Measurements from ENCODE around the gene TOP2B.

The TOP2B gene

GRCh38 chr3:25582242-25582641, 82.5 kb downstream of the TOP2B start:
- Histone ChIP-seq H3K79me2 (ENCODE audit: low read length) (no peaks in the 10 kb centered on the region), H3K9ac (ENCODE audit: low read length) (no peak overlapping the region), H4K20me1 (ENCODE audit: insufficient read depth, low read length) (no peaks in the 10 kb centered on the region), H3K27me3 (ENCODE audit: low read depth, low read length) (peaks cover 7% of the 10 kb centered on the region; the same call in 1 of the 2 replicates), H3K4me1 (ENCODE audit: low read length) (no peaks in the 10 kb centered on the region), H3K27ac (ENCODE audit: low read length) (no peak overlapping the region), H2AFZ (ENCODE audit: low read depth, low read length) (no peak overlapping the region), H3K4me2 (ENCODE audit: low read length) (no peak overlapping the region), H3K9me3 (ENCODE audit: insufficient read depth, low read length) (no peaks in the 10 kb centered on the region), H3K4me3 (ENCODE audit: low read length) (no peak overlapping the region), H3K36me3 (replicated peaks; ENCODE audit: low read depth, low read length) (no peaks in the 10 kb centered on the region)
- TF ChIP-seq CTCF (IDR thresholded peaks at IDR 0.05; ENCODE audit: low read depth, low read length), result no peak
- TF ChIP-seq EZH2phosphoT487 (IDR thresholded peaks at IDR 0.05; ENCODE audit: low read depth), result no peak

GRCh38 chr3:25581823-25582222, 82.9 kb downstream of the TOP2B start:
- Histone ChIP-seq H3K36me3 (replicated peaks; ENCODE audit: low read depth, low read length) (no peaks in the 10 kb centered on the region), H3K4me1 (ENCODE audit: low read length) (no peaks in the 10 kb centered on the region), H3K79me2 (ENCODE audit: low read length) (no peaks in the 10 kb centered on the region), H3K27me3 (ENCODE audit: low read depth, low read length) (peaks cover 7% of the 10 kb centered on the region; the same call in 1 of the 2 replicates), H3K27ac (ENCODE audit: low read length) (no peak overlapping the region), H2AFZ (ENCODE audit: low read depth, low read length) (no peak overlapping the region), H3K4me2 (ENCODE audit: low read length) (no peak overlapping the region), H3K9ac (ENCODE audit: low read length) (no peak overlapping the region), H3K9me3 (ENCODE audit: insufficient read depth, low read length) (no peaks in the 10 kb centered on the region), H4K20me1 (ENCODE audit: insufficient read depth, low read length) (no peaks in the 10 kb centered on the region), H3K4me3 (ENCODE audit: low read length) (no peak overlapping the region)
- TF ChIP-seq EZH2phosphoT487 (IDR thresholded peaks at IDR 0.05; ENCODE audit: low read depth) (no peak), CTCF (IDR thresholded peaks at IDR 0.05; ENCODE audit: low read depth, low read length) (no peak)

- Histone ChIP-seq H3K36me3 (replicated peaks; ENCODE audit: low read depth, low read length) (no peaks in the 10 kb centered on the region), H3K27me3 (ENCODE audit: low read depth, low read length) (peaks cover 7% of the 10 kb centered on the region; the same call in 1 of the 2 replicates), H3K4me1 (ENCODE audit: low read length) (no peaks in the 10 kb centered on the region), H3K4me2 (ENCODE audit: low read length) (no peak overlapping the region), H2AFZ (ENCODE audit: low read depth, low read length) (no peak overlapping the region), H4K20me1 (ENCODE audit: insufficient read depth, low read length) (no peaks in the 10 kb centered on the region), H3K79me2 (ENCODE audit: low read length) (no peaks in the 10 kb centered on the region), H3K9ac (ENCODE audit: low read length) (no peak overlapping the region), H3K4me3 (ENCODE audit: low read length) (no peak overlapping the region), H3K27ac (ENCODE audit: low read length) (no peak overlapping the region), H3K9me3 (ENCODE audit: insufficient read depth, low read length) (no peaks in the 10 kb centered on the region)
- TF ChIP-seq CTCF (IDR thresholded peaks at IDR 0.05; ENCODE audit: low read depth, low read length) (no peak), EZH2phosphoT487 (IDR thresholded peaks at IDR 0.05; ENCODE audit: low read depth) (no peak)
These were observed 83.4 kb downstream of the TOP2B start for GRCh38 chr3:25581335-25581734.

- Histone ChIP-seq H3K27me3 (ENCODE audit: low read depth, low read length) (peaks cover 7% of the 10 kb centered on the region; the same call in 1 of the 2 replicates), H3K9me3 (ENCODE audit: insufficient read depth, low read length) (no peaks in the 10 kb centered on the region), H3K4me3 (ENCODE audit: low read length) (no peak overlapping the region), H3K27ac (ENCODE audit: low read length) (no peak overlapping the region), H3K36me3 (replicated peaks; ENCODE audit: low read depth, low read length) (no peaks in the 10 kb centered on the region), H4K20me1 (ENCODE audit: insufficient read depth, low read length) (no peaks in the 10 kb centered on the region), H2AFZ (ENCODE audit: low read depth, low read length) (no peak overlapping the region), H3K4me2 (ENCODE audit: low read length) (no peak overlapping the region), H3K9ac (ENCODE audit: low read length) (no peak overlapping the region), H3K79me2 (ENCODE audit: low read length) (no peaks in the 10 kb centered on the region), H3K4me1 (ENCODE audit: low read length) (no peaks in the 10 kb centered on the region)
- TF ChIP-seq CTCF (IDR thresholded peaks at IDR 0.05; ENCODE audit: low read depth, low read length) (no peak), EZH2phosphoT487 (IDR thresholded peaks at IDR 0.05; ENCODE audit: low read depth) (no peak)
These were observed 84.2 kb downstream of the TOP2B start for GRCh38 chr3:25580534-25580933.
